ENCODE results near the gene HSPA8. TPM values are rescaled to one million over a fixed set of nuclear protein-coding genes. Genes with fewer than 3 reads are reported as not detected.

HSPA8 gene
- total and polyA plus RNA-seq, 2 of the 8 experiments (the other 6 are each of a cell fraction or from before 2014, with no cell fraction given) = 1,491 to 2,155 TPM

DNA sequence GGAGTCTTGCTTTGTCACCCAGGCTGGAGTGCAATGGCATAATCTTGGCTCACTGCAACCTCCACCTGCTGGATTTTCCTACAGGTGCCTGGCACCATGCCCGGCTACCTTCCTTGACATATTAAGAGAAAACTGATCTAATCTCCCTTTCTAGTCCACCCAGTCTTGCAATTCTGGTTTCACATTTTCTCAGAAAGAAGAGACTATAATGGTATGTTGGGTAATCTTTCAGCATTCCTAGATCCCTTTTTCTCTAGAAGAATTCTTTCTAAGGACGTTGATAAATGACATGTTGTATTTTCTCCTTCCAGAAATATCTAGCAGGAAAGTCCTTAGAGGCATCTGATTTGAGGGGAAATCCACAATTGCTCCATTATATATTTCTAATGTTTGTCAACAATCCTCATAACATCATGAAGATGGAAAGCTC is 10.4 kb upstream of the HSPA8 start:
- Histone ChIP-seq H4K5ac (ENCODE audit: insufficient read length, low read depth, low read length) (no peak overlapping the region), H3K9me3 (ENCODE audit: insufficient read depth in 2 of 2, low read depth in 1 of 2, low read length in 1 of 2) (no peaks in the 10 kb centered on the region), H2AFZ (ENCODE audit: low read length) (no peak overlapping the region), H3K18ac (ENCODE audit: extremely low read depth, low read length) (no peak overlapping the region), H2BK120ac (replicated peaks; ENCODE audit: low read depth, low read length) (no peak overlapping the region), H3K14ac (ENCODE audit: insufficient read length) (no peak overlapping the region), H4K20me1 (replicated peaks in 1 of 2; ENCODE audit: control insufficient read depth in 1 of 2, insufficient read depth in 2 of 2, low read length in 2 of 2) (no peaks in the 10 kb centered on the region), H2BK15ac (ENCODE audit: low read length) (no peak overlapping the region), H2BK20ac (ENCODE audit: low read length) (no peak overlapping the region), H3K56ac (replicated peaks; ENCODE audit: insufficient read length, low read depth, low read length) (no peak overlapping the region), H3K4me1 (replicated peaks in 1 of 4; ENCODE audit: control insufficient read depth in 3 of 4, insufficient read depth in 4 of 4, low read length in 3 of 4) (peaks cover 0 to 11% (median 1%) of the 10 kb centered on the region in 4 experiments; a peak in 5 of 7 replicates), H4K91ac (replicated peaks; ENCODE audit: insufficient read length, low read length) (no peak overlapping the region), H2BK12ac (ENCODE audit: low read depth, low read length) (no peak overlapping the region), H3K23ac (ENCODE audit: insufficient read length) (no peak overlapping the region), H3K27me3 (replicated peaks in 1 of 4; ENCODE audit: control insufficient read depth in 3 of 4, extremely low read depth in 1 of 4, insufficient read depth in 3 of 4, low read length in 3 of 4) (no peaks in the 10 kb centered on the region), H3K27ac (ENCODE audit: low read depth, low read length) (no peak overlapping the region), H3K79me2 (ENCODE audit: control insufficient read depth in 1 of 2, insufficient read depth in 2 of 2, low read length in 2 of 2) (no peaks in the 10 kb centered on the region), H3K4me2 (ENCODE audit: insufficient read depth in 1 of 2, low read depth in 2 of 2, low read length in 2 of 2) (no peak overlapping the region), H3K4ac (replicated peaks; ENCODE audit: insufficient read length, low read depth, low read length) (no peak overlapping the region), H3K9ac (replicated peaks in 1 of 4; ENCODE audit: extremely low read depth in 1 of 4, low read depth in 3 of 4, low read length in 3 of 4) (no peak overlapping the region), H4K8ac (ENCODE audit: extremely low read depth, insufficient read depth, low read length) (no peak overlapping the region), H2BK5ac (ENCODE audit: low read depth, low read length) (no peak overlapping the region), H3K79me1 (ENCODE audit: low read depth, low read length) (no peaks in the 10 kb centered on the region), H3K36me3 (ENCODE audit: control insufficient read depth in 2 of 4, insufficient read depth in 4 of 4, low read length in 3 of 4) (peaks cover 0 to 10% (median 2%) of the 10 kb centered on the region in 4 experiments; a peak in 2 of 8 replicates), H3K4me3 (ENCODE audit: extremely low read depth in 1 of 4, insufficient read depth in 2 of 4, low read depth in 3 of 4, low read length in 4 of 4) (no peak overlapping the region), H2AK5ac (ENCODE audit: low read depth, low read length) (no peak overlapping the region), H3K23me2 (ENCODE audit: low read depth, low read length) (no peaks in the 10 kb centered on the region)
- POLR2A ChIA-PET (ENCODE audit: partially characterized antibody) = interaction anchor here (4.7 kb wide), 1 partner anchor 11 kb away, joined by 29 read pairs; the partner anchor contains the start of gene HSPA8
- FAIRE-seq (no peak), DNase-seq (ENCODE audit: low read depth in 1 of 2, low spot score in 2 of 2) (no peak)
- CTCF ChIA-PET (ENCODE audit: partially characterized antibody) = interaction anchor here (0.9 to 2.2 kb wide), 3 partner anchors 13 to 32 kb away, joined by 3 to 6 read pairs (median 4); no protein-coding TSS in a partner anchor
- 88% methylated on average over 2 of the region's 2 CpGs; no CpG with 5 or more reads in 1 of the 2 experiments for WGBS, 2 experiments (ENCODE audit: extremely low coverage in 1 of 2, insufficient coverage in 1 of 2, insufficient read length in 1 of 2, insufficient replicate concordance in 2 of 2, low coverage in 1 of 2, low lambda C conversion rate in 2 of 2, missing lambda C conversion rate in 1 of 2)
- no peak for TF ChIP-seq POLR2A (IDR thresholded peaks at IDR 0.05; ENCODE audit: control extremely low read depth in 1 of 2, low read depth in 2 of 2, low read length in 2 of 2)
- no peak for TF ChIP-seq SAP30 (IDR thresholded peaks at IDR 0.05; ENCODE audit: insufficient read depth, insufficient replicate concordance, low read length)
- TF ChIP-seq PHF8 (conservative IDR thresholded peaks at IDR 0.05; ENCODE audit: low read depth, low read length) = no peak
- no peak for TF ChIP-seq SUZ12 (IDR thresholded peaks at IDR 0.05; ENCODE audit: low read length)
- TF ChIP-seq CTBP2 (IDR thresholded peaks at IDR 0.05; ENCODE audit: borderline replicate concordance, insufficient read depth, insufficient read length, low read length) = no peak
- TF ChIP-seq, protein P1, sequence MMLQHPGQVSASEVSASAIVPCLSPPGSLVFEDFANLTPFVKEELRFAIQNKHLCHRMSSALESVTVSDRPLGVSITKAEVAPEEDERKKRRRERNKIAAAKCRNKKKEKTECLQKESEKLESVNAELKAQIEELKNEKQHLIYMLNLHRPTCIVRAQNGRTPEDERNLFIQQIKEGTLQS (IDR thresholded peaks at IDR 0.05; ENCODE audit: insufficient read depth, low read depth, low read length) = no peak
- no peak for TF ChIP-seq CREB1 (IDR thresholded peaks at IDR 0.05)
- TF ChIP-seq, protein P2, sequence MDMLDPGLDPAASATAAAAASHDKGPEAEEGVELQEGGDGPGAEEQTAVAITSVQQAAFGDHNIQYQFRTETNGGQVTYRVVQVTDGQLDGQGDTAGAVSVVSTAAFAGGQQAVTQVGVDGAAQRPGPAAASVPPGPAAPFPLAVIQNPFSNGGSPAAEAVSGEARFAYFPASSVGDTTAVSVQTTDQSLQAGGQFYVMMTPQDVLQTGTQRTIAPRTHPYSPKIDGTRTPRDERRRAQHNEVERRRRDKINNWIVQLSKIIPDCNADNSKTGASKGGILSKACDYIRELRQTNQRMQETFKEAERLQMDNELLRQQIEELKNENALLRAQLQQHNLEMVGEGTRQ (IDR thresholded peaks at IDR 0.05; ENCODE audit: low read length) = no peak
- TF ChIP-seq BRCA1 (IDR thresholded peaks at IDR 0.05; ENCODE audit: low read depth, low read length) = no peak
- no peak for TF ChIP-seq RAD21 (IDR thresholded peaks at IDR 0.05 in 1 of 2, conservative IDR thresholded peaks at IDR 0.05 in 1 of 2; ENCODE audit: low read depth in 2 of 2, low read length in 2 of 2)
- no peak for TF ChIP-seq YY1 (IDR thresholded peaks at IDR 0.05; ENCODE audit: low read depth, low read length)
- TF ChIP-seq CHD2 (IDR thresholded peaks at IDR 0.05; ENCODE audit: low read length) = no peak
